ENCODE results near the gene SIRT4.
"Not testable (repeated sequence)": the region's sequence is repeated elsewhere in the genome, so short reads cannot be mapped to it uniquely, and the experiment has no call there.

The SIRT4 gene

GRCh38 chr12:120331390-120331789, 29.3 kb downstream of the SIRT4 start:
- Histone ChIP-seq H3K36me3 (ENCODE audit: control insufficient read depth, insufficient read depth, low read length) (no peaks in the 10 kb centered on the region), H3K27me3 (ENCODE audit: control insufficient read depth, insufficient read depth, low read length) (no peaks in the 10 kb centered on the region), H3K9ac (ENCODE audit: low read length) (no peak overlapping the region), H3K9me3 (ENCODE audit: control insufficient read depth, low read length) (no peaks in the 10 kb centered on the region), H3K4me1 (ENCODE audit: control insufficient read depth, insufficient read depth, low read length) (peaks cover 7% of the 10 kb centered on the region), H3K4me3 (ENCODE audit: low read length) (no peak overlapping the region)

- Histone ChIP-seq H3K27me3 (ENCODE audit: control insufficient read depth, insufficient read depth, low read length) (no peaks in the 10 kb centered on the region), H3K36me3 (ENCODE audit: control insufficient read depth, insufficient read depth, low read length) (no peaks in the 10 kb centered on the region), H3K4me3 (ENCODE audit: low read length) (no peak overlapping the region), H3K9ac (ENCODE audit: low read length) (no peak overlapping the region), H3K9me3 (ENCODE audit: control insufficient read depth, low read length) (no peaks in the 10 kb centered on the region), H3K4me1 (ENCODE audit: control insufficient read depth, insufficient read depth, low read length) (peaks cover 7% of the 10 kb centered on the region)
These were observed 29.9 kb downstream of the SIRT4 start for GRCh38 chr12:120332041-120332440.

- no peak overlapping the region for H3K9ac ChIP-seq (ENCODE audit: low read length)
- H3K27me3 ChIP-seq (ENCODE audit: control insufficient read depth, insufficient read depth, low read length): no peaks in the 10 kb centered on the region
- no peaks in the 10 kb centered on the region for H3K9me3 ChIP-seq (ENCODE audit: control insufficient read depth, low read length)
- no peak overlapping the region for H3K4me3 ChIP-seq (ENCODE audit: low read length)
- no peaks in the 10 kb centered on the region for H3K36me3 ChIP-seq (ENCODE audit: control insufficient read depth, insufficient read depth, low read length)
- H3K4me1 ChIP-seq (ENCODE audit: control insufficient read depth, insufficient read depth, low read length): peaks cover 5% of the 10 kb centered on the region
These were observed 30.4 kb downstream of the SIRT4 start for GRCh38 chr12:120332523-120332922.

GRCh38 chr12:120335447-120335846, 33.3 kb downstream of the SIRT4 start:
- not testable (repeated sequence) for H3K4me1 ChIP-seq (ENCODE audit: control insufficient read depth, insufficient read depth, low read length); H3K9me3 ChIP-seq (ENCODE audit: control insufficient read depth, low read length); H3K27me3 ChIP-seq (ENCODE audit: control insufficient read depth, insufficient read depth, low read length); H3K4me3 ChIP-seq (ENCODE audit: low read length); H3K36me3 ChIP-seq (ENCODE audit: control insufficient read depth, insufficient read depth, low read length); H3K9ac ChIP-seq (ENCODE audit: low read length)

GRCh38 chr12:120336392-120336791, 34.3 kb downstream of the SIRT4 start:
- not testable (repeated sequence) for H3K36me3 ChIP-seq (ENCODE audit: control insufficient read depth, insufficient read depth, low read length); H3K4me1 ChIP-seq (ENCODE audit: control insufficient read depth, insufficient read depth, low read length); H3K27me3 ChIP-seq (ENCODE audit: control insufficient read depth, insufficient read depth, low read length); H3K9ac ChIP-seq (ENCODE audit: low read length); H3K4me3 ChIP-seq (ENCODE audit: low read length); H3K9me3 ChIP-seq (ENCODE audit: control insufficient read depth, low read length)

- H3K9me3 ChIP-seq (ENCODE audit: control insufficient read depth, low read length): no peaks in the 10 kb centered on the region
- no peak overlapping the region for H3K9ac ChIP-seq (ENCODE audit: low read length)
- H3K4me3 ChIP-seq (ENCODE audit: low read length): no peak overlapping the region
- H3K36me3 ChIP-seq (ENCODE audit: control insufficient read depth, insufficient read depth, low read length): no peaks in the 10 kb centered on the region
- no peaks in the 10 kb centered on the region for H3K4me1 ChIP-seq (ENCODE audit: control insufficient read depth, insufficient read depth, low read length)
- no peaks in the 10 kb centered on the region for H3K27me3 ChIP-seq (ENCODE audit: control insufficient read depth, insufficient read depth, low read length)
These were observed 35.6 kb downstream of the SIRT4 start for GRCh38 chr12:120337730-120338129.

- no peaks in the 10 kb centered on the region for H3K27me3 ChIP-seq (ENCODE audit: control insufficient read depth, insufficient read depth, low read length)
- no peaks in the 10 kb centered on the region for H3K36me3 ChIP-seq (ENCODE audit: control insufficient read depth, insufficient read depth, low read length)
- H3K4me1 ChIP-seq (ENCODE audit: control insufficient read depth, insufficient read depth, low read length): no peaks in the 10 kb centered on the region
- H3K9me3 ChIP-seq (ENCODE audit: control insufficient read depth, low read length): no peaks in the 10 kb centered on the region
- no peak overlapping the region for H3K9ac ChIP-seq (ENCODE audit: low read length)
- H3K4me3 ChIP-seq (ENCODE audit: low read length): no peak overlapping the region
These were observed 37.1 kb downstream of the SIRT4 start for GRCh38 chr12:120339256-120339655.

- Histone ChIP-seq H3K36me3 (ENCODE audit: control insufficient read depth, insufficient read depth, low read length) (no peaks in the 10 kb centered on the region), H3K4me1 (ENCODE audit: control insufficient read depth, insufficient read depth, low read length) (no peaks in the 10 kb centered on the region)
These were observed 40.3 kb downstream of the SIRT4 start for GRCh38 chr12:120342175-120343038.

GRCh38 chr12:120343039-120343537, 41.0 kb downstream of the SIRT4 start:
- no peak overlapping the region for H3K9ac ChIP-seq (ENCODE audit: low read length)
- H3K36me3 ChIP-seq (ENCODE audit: control insufficient read depth, insufficient read depth, low read length): no peaks in the 10 kb centered on the region
- H3K9me3 ChIP-seq (ENCODE audit: control insufficient read depth, low read length): no peaks in the 10 kb centered on the region
- no peak overlapping the region for H3K4me3 ChIP-seq (ENCODE audit: low read length)
- H3K27me3 ChIP-seq (ENCODE audit: control insufficient read depth, insufficient read depth, low read length): peaks cover 2% of the 10 kb centered on the region
- no peaks in the 10 kb centered on the region for H3K4me1 ChIP-seq (ENCODE audit: control insufficient read depth, insufficient read depth, low read length)

More at GRCh38 chr12:120342175-120343038, 40.3 kb downstream of the SIRT4 start:
- Histone ChIP-seq H3K27me3 (ENCODE audit: control insufficient read depth, insufficient read depth, low read length) (no peaks in the 10 kb centered on the region), H3K9ac (ENCODE audit: low read length) (no peak overlapping the region), H3K4me3 (ENCODE audit: low read length) (no peak overlapping the region), H3K9me3 (ENCODE audit: control insufficient read depth, low read length) (no peaks in the 10 kb centered on the region)

GRCh38 chr12:120343692-120344091, 41.6 kb downstream of the SIRT4 start:
- Histone ChIP-seq H3K36me3 (ENCODE audit: control insufficient read depth, insufficient read depth, low read length) (no peaks in the 10 kb centered on the region), H3K4me1 (ENCODE audit: control insufficient read depth, insufficient read depth, low read length) (no peaks in the 10 kb centered on the region), H3K9me3 (ENCODE audit: control insufficient read depth, low read length) (no peaks in the 10 kb centered on the region), H3K9ac (ENCODE audit: low read length) (no peak overlapping the region), H3K27me3 (ENCODE audit: control insufficient read depth, insufficient read depth, low read length) (peaks cover 3% of the 10 kb centered on the region), H3K4me3 (ENCODE audit: low read length) (no peak overlapping the region)

- no peaks in the 10 kb centered on the region for H3K9me3 ChIP-seq (ENCODE audit: control insufficient read depth, low read length)
- peaks cover 13% of the 10 kb centered on the region for H3K4me1 ChIP-seq (ENCODE audit: control insufficient read depth, insufficient read depth, low read length)
- H3K9ac ChIP-seq (ENCODE audit: low read length): no peak overlapping the region
- no peaks in the 10 kb centered on the region for H3K36me3 ChIP-seq (ENCODE audit: control insufficient read depth, insufficient read depth, low read length)
- no peak overlapping the region for H3K4me3 ChIP-seq (ENCODE audit: low read length)
- H3K27me3 ChIP-seq (ENCODE audit: control insufficient read depth, insufficient read depth, low read length): peaks cover 3% of the 10 kb centered on the region
These were observed 43.9 kb downstream of the SIRT4 start for GRCh38 chr12:120346031-120346430.

GRCh38 chr12:120346681-120347080, 44.6 kb downstream of the SIRT4 start:
- H3K4me3 ChIP-seq (ENCODE audit: low read length): no peak overlapping the region
- no peak overlapping the region for H3K9ac ChIP-seq (ENCODE audit: low read length)
- no peaks in the 10 kb centered on the region for H3K9me3 ChIP-seq (ENCODE audit: control insufficient read depth, low read length)
- H3K4me1 ChIP-seq (ENCODE audit: control insufficient read depth, insufficient read depth, low read length): peaks cover 18% of the 10 kb centered on the region
- peaks cover 3% of the 10 kb centered on the region for H3K27me3 ChIP-seq (ENCODE audit: control insufficient read depth, insufficient read depth, low read length)
- no peaks in the 10 kb centered on the region for H3K36me3 ChIP-seq (ENCODE audit: control insufficient read depth, insufficient read depth, low read length)

Data from mucosa of stomach (tissue), 1 donor.